K562 (cell line): ENCODE data around the gene ZNF506.
"Not testable (repeated sequence)": the region's sequence is repeated elsewhere in the genome, so short reads cannot be mapped to it uniquely, and the experiment has no call there.

ENCODE experiments used
- CEBPB ChIP-seq: fragments of 450-650 bp; IDR thresholded peaks from 2 replicates; pipeline ENCODE4 v1.6.1; 2016; ENCODE audit warnings: missing genetic modification characterization, missing compliant biosample characterization
- POLR2A ChIP-seq: fragments of 450-650 bp; conservative IDR thresholded peaks from 2 replicates; pipeline ENCODE4 v1.6.1; 2016
- SMAD2 ChIP-seq: fragments of 150-350 bp; IDR thresholded peaks from 2 replicates; pipeline ENCODE4 v1.6.1; 2014; ENCODE audit warnings: low read depth, mild to moderate bottlenecking, low read length
- SMC3 ChIP-seq: conservative IDR thresholded peaks from 2 replicates; pipeline ENCODE4 v1.6.1; 2011; ENCODE audit warnings: low read depth, low read length, improper control_type of control experiment; ENCODE audit not compliant: insufficient read depth
- STAT5A ChIP-seq: IDR thresholded peaks from 2 replicates; pipeline ENCODE4 v1.6.1; 2012; ENCODE audit warnings: low read length, inconsistent platforms, borderline replicate concordance
- TAF15 ChIP-seq: fragments of 200-400 bp; formaldehyde crosslinking; IDR thresholded peaks from 2 replicates; pipeline ENCODE4 v1.6.1; 2017; ENCODE audit warnings: mild to moderate bottlenecking, low read depth, low read length, moderate library complexity
- ZNF282 ChIP-seq: sonication (generic); formaldehyde crosslinking; IDR thresholded peaks from 2 replicates; pipeline ENCODE4 v1.8.1; 2023; ENCODE audit warnings: missing genetic modification reagents
- ZNF76 ChIP-seq: fragments of 250-450 bp; sonication (Bioruptor Pico); IDR thresholded peaks from 2 replicates; pipeline ENCODE4 v1.4.0; 2020; ENCODE audit warnings: mild to moderate bottlenecking, moderate library complexity, borderline replicate concordance

- not testable (repeated sequence) for TF ChIP-seq TAF15; ZNF282 (CRISPR knock-in tag); ZNF76; POLR2A; STAT5A; CEBPB (tag); SMAD2; SMC3
These were observed 49.6 kb downstream of the ZNF506 start for GRCh38 chr19:19771963-19772362.
